SK-N-SH treated with all-trans-retinoic acid at 6 μM for 48 hours (cell line): ENCODE data around the gene TMLHE.
"Not testable (repeated sequence)": the region's sequence is repeated elsewhere in the genome, so short reads cannot be mapped to it uniquely, and the experiment has no call there.

Experiments
- ARNTL ChIP-seq: fragments of 450-650 bp; formaldehyde crosslinking; IDR thresholded peaks from 2 replicates; pipeline ENCODE4 v1.5.0; 2020; ENCODE audit warnings: low read depth, mild to moderate bottlenecking, moderate library complexity, borderline replicate concordance
- CREB5 ChIP-seq: fragments of 250-450 bp; sonication (Bioruptor Pico); IDR thresholded peaks from 2 replicates; pipeline ENCODE4 v1.5.1; 2020; ENCODE audit warnings: low read depth, mild to moderate bottlenecking, moderate library complexity
- ESRRG ChIP-seq: fragments of 250-450 bp; sonication (Bioruptor Pico); IDR thresholded peaks from 2 replicates; pipeline ENCODE4 v1.6.1; 2021; ENCODE audit warnings: mild to moderate bottlenecking
- OSR1 ChIP-seq: fragments of 250-450 bp; sonication (Bioruptor Pico); IDR thresholded peaks from 2 replicates; pipeline ENCODE4 v1.8.0; 2022; ENCODE audit warnings: moderate library complexity, mild to moderate bottlenecking, inconsistent platforms
- RARB ChIP-seq: fragments of 250-450 bp; sonication (Bioruptor Pico); IDR thresholded peaks from 2 replicates; pipeline ENCODE4 v1.8.0; 2021; ENCODE audit warnings: mild to moderate bottlenecking, moderate library complexity
- SNAI2 ChIP-seq: fragments of 250-450 bp; sonication (Bioruptor Pico); IDR thresholded peaks from 2 replicates; pipeline ENCODE4 v1.5.0; 2020; ENCODE audit warnings: mild to moderate bottlenecking, moderate library complexity
- ZNF565 ChIP-seq: fragments of 450-650 bp; formaldehyde crosslinking; conservative IDR thresholded peaks from 2 replicates; pipeline ENCODE4 v1.5.0; 2020; ENCODE audit warnings: low read depth, mild to moderate bottlenecking, moderate library complexity
- ZNF70 ChIP-seq: fragments of 450-650 bp; formaldehyde crosslinking; IDR thresholded peaks from 2 replicates; pipeline ENCODE4 v1.5.0; 2020; ENCODE audit warnings: mild to moderate bottlenecking, moderate library complexity
- ZNF8 ChIP-seq: fragments of 450-650 bp; formaldehyde crosslinking; IDR thresholded peaks from 2 replicates; pipeline ENCODE4 v1.5.0; 2020; ENCODE audit warnings: mild to moderate bottlenecking, moderate library complexity
- TF ChIP-seq, protein P1 (sequence below): fragments of 250-450 bp; sonication (Bioruptor Pico); IDR thresholded peaks from 2 replicates; pipeline ENCODE4 v1.8.0; 2020; ENCODE audit warnings: mild to moderate bottlenecking, moderate library complexity, borderline replicate concordance

GRCh38 chrX:155491421-155491820, 121.3 kb downstream of the TMLHE start:
- not testable (repeated sequence) for TF ChIP-seq ZNF70 (CRISPR knock-in tag); CREB5 (CRISPR knock-in tag); ZNF8 (CRISPR knock-in tag); ARNTL; ESRRG (CRISPR knock-in tag); OSR1; RARB (CRISPR knock-in tag); ZNF565 (CRISPR knock-in tag); SNAI2
- TF ChIP-seq, protein P1, sequence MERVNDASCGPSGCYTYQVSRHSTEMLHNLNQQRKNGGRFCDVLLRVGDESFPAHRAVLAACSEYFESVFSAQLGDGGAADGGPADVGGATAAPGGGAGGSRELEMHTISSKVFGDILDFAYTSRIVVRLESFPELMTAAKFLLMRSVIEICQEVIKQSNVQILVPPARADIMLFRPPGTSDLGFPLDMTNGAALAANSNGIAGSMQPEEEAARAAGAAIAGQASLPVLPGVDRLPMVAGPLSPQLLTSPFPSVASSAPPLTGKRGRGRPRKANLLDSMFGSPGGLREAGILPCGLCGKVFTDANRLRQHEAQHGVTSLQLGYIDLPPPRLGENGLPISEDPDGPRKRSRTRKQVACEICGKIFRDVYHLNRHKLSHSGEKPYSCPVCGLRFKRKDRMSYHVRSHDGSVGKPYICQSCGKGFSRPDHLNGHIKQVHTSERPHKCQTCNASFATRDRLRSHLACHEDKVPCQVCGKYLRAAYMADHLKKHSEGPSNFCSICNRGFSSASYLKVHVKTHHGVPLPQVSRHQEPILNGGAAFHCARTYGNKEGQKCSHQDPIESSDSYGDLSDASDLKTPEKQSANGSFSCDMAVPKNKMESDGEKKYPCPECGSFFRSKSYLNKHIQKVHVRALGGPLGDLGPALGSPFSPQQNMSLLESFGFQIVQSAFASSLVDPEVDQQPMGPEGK (CRISPR knock-in tag) = not testable (repeated sequence)
